Lower leg skin (tissue), 4 donors: ENCODE data around the gene SLIT3. TPM values are rescaled to one million over a fixed set of nuclear protein-coding genes. Genes with fewer than 3 reads are reported as not detected.

Experiments
- DNase-seq, 2 donors: peaks; one replicate each; pipeline ENCODE4 v3.0.0-alpha.2; 2019; ENCODE audit warnings: low spot score in 2 of 2
- H3K4me3 ChIP-seq: fragments of 200-600 bp; sonication (generic); 2 replicates; pipeline ENCODE4 v1.5.1; 2017; ENCODE audit warnings: mild to moderate bottlenecking, low read depth; ENCODE audit not compliant: poor library complexity, severe bottlenecking
- POLR2A ChIP-seq, 2 donors: fragments of 450-650 bp; IDR thresholded peaks; one replicate each; pipeline ENCODE4 v1.6.1; 2016 to 2017; ENCODE audit warnings: antibody characterized with exemption in 2 of 2, mild to moderate bottlenecking in 1 of 2, moderate library complexity in 1 of 2
- WGBS, 2 donors: methylation state at CpG; one replicate each; pipeline ENCODE4 v1.1.5; 2018; 5-methylcytosine and 5-hydroxymethylcytosine counted together
- intact Hi-C: fragments of 100-400 bp; cut with DNase I; formaldehyde crosslinking; loops from one replicate; pipeline ENCODE4 v1.15.0; 2023; ENCODE audit warnings: low total_unique reads
- total RNA-seq, 4 donors: library from RNA; depleted of rRNA; stranded (reverse); fragments of >200 nt; gene quantifications; one replicate each; pipeline ENCODE4 v1.1.0, GENCODE V29; 2016
- TF ChIP-seq, protein P1 (sequence below), 3 donors: fragments of 450-650 bp; IDR thresholded peaks; one replicate each; pipeline ENCODE4 v1.5.1; 2016; ENCODE audit warnings: antibody characterized with exemption in 3 of 3, mild to moderate bottlenecking in 3 of 3, moderate library complexity in 2 of 3

The SLIT3 gene
- total RNA-seq, 4 donors from 2014 or later = 12.4 to 66.0 (median 22.8) TPM

DNA sequence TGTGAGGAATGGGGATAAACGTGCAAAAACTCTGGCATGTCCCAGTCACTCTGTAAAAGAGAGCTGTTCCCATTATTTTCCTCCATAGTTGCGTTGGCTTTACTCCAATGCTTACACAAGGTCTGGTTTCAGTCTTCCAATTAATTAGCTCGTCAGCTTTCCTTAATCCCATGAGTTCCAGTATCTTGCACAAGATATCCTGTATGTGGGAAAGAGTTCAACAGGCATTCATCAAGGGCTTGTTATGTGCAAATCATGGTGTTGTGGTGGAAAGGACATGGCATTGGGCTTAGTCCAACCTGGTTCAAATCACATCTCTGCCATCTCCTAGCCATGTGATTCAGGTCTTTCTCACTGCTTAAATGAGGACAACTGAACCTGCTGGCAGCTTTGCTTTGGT lies 644.3 kb downstream of the SLIT3 start:
- intact Hi-C loops = no loop called here
- H3K4me3 ChIP-seq = no peak overlapping the region
- peak; percentile 35 to 69 for DNase-seq
- WGBS, 2 donors = 34 to 48% methylated on average over 3 of the region's 3 CpGs
- TF ChIP-seq, protein P1, sequence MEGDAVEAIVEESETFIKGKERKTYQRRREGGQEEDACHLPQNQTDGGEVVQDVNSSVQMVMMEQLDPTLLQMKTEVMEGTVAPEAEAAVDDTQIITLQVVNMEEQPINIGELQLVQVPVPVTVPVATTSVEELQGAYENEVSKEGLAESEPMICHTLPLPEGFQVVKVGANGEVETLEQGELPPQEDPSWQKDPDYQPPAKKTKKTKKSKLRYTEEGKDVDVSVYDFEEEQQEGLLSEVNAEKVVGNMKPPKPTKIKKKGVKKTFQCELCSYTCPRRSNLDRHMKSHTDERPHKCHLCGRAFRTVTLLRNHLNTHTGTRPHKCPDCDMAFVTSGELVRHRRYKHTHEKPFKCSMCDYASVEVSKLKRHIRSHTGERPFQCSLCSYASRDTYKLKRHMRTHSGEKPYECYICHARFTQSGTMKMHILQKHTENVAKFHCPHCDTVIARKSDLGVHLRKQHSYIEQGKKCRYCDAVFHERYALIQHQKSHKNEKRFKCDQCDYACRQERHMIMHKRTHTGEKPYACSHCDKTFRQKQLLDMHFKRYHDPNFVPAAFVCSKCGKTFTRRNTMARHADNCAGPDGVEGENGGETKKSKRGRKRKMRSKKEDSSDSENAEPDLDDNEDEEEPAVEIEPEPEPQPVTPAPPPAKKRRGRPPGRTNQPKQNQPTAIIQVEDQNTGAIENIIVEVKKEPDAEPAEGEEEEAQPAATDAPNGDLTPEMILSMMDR (IDR thresholded peaks at IDR 0.05) = no peak
- TF ChIP-seq POLR2A (IDR thresholded peaks at IDR 0.05) = no peak

DNA sequence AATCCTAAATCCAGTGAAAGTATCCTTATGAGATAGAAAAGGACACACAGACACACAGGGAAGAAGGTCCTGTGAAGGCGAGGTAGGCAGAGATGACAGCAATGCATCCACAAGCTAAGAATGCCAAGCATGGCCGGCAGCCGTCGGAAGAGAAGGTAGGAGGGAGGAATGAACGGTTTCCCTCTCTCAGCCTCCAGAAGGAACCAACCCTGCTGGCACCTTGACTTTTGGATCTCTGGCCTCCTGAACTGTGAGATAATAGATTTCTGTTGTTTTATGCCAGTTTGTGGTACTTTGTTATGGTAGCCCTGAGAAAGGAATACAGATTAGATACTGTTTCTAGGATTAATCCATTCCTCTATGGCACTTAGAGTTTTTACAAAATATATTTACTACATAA lies 645.6 kb downstream of the SLIT3 start:
- TF ChIP-seq, protein P1 (IDR thresholded peaks at IDR 0.05) = no peak
- TF ChIP-seq POLR2A (IDR thresholded peaks at IDR 0.05) = no peak
- H3K4me3 ChIP-seq = no peak overlapping the region
- WGBS, 2 donors = 88 to 91% methylated on average over 5 of the region's 5 CpGs
- intact Hi-C loops = no loop called here
- peak in 1 of 2 donors; percentile 65 for DNase-seq

DNA sequence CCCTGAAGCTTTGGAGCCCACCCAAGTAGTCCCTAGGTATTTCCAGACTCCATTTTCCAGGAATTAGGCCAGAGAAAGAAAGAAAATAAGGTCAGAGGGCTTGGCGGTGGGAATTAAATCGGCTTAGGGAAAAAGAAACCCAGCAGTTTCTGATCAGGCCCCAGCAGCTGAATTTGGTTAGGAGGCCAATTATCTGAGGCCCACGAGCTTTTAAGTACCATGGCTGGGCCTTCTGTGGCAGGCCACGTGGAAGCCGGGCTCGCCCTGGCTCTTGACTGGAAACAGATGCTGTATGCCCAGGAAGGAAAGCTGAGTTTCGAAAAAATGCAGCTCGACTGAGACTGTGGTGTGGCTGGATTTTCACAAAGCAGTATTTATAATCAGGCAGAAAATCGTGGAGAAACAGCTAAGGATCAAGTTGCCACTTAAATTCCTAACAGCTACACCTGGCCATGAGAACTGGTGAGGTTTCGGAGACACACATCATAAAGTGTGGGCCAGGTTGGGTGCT lies 646.7 kb downstream of the SLIT3 start:
- intact Hi-C loops = no loop called here
- no peak for TF ChIP-seq POLR2A (IDR thresholded peaks at IDR 0.05)
- TF ChIP-seq, protein P1 (IDR thresholded peaks at IDR 0.05) = no peak
- DNase-seq = peak in 1 of 2 donors; percentile 87
- no peak overlapping the region for H3K4me3 ChIP-seq
- WGBS, 2 donors = 39% methylated on average over 10 of the region's 10 CpGs

DNA sequence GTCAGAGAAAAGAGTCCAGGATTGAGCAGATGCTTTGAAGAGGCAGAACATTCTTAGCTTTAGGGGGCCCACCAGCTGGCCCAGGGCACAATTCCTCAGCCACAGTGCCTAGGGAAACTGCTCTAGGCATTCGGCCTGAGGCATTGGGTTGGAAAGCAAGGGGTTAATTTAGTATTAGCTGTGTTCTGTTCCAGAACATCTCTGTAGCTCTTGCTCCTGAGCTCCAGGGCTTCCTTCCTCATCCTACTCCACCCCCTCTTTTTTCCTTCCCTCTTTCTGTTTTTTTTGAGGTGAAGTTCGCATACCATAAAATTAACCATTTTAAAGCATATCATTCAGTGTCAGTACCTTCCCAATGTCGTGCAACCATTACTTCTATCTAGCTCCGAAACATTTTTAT lies 647.3 kb downstream of the SLIT3 start:
- 41 to 43% methylated on average over 4 of the region's 4 CpGs for WGBS, 2 donors
- no peak overlapping the region for H3K4me3 ChIP-seq
- no peak for TF ChIP-seq POLR2A (IDR thresholded peaks at IDR 0.05)
- TF ChIP-seq, protein P1 (IDR thresholded peaks at IDR 0.05) = no peak
- intact Hi-C loops = no loop called here
- peak in 1 of 2 donors; percentile 31 for DNase-seq

DNA sequence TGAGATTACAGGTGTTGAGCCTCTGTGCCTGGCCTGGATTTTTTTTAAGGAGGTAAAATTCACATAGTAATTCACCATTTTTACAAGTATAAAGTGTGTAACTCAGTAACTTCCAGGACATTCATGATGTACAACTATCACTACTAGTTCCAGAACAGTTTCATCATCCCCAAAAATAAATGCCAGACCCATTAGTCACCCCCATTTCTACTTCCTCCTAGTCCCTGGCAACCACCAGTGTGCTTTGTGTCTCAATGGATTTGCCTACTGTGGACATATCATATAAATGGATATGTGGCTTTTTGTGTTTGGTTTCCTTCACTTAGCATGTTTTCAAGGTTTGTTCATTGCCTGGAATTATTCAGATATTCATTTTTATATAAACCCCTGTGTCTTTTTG lies 649.3 kb downstream of the SLIT3 start:
- DNase-seq = peak; percentile 45 to 50
- intact Hi-C loops = no loop called here
- H3K4me3 ChIP-seq = no peak overlapping the region
- TF ChIP-seq, protein P1 (IDR thresholded peaks at IDR 0.05) = no peak
- TF ChIP-seq POLR2A (IDR thresholded peaks at IDR 0.05) = no peak

DNA sequence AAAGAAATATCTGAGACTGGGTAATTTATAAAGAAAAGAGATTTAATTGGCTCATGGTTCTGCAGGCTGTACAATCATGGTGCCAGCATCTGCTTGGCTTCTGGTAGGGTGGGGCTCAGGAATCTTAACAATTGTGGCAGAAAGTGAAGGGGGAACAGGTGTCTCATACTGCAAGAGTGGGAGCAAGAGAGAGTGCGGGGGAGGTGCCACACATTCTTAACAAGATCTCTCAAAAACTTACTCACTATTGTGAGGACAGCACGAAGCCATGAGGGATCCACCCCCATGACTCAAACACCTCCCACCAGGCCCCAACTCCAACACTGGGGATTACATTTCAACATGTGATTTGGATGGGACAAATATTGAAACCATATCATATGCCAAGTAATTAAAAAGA lies 651.6 kb downstream of the SLIT3 start:
- H3K4me3 ChIP-seq = no peak overlapping the region
- WGBS, 2 donors = 90 to 94% methylated on average over 2 of the region's 2 CpGs
- no peak for TF ChIP-seq POLR2A (IDR thresholded peaks at IDR 0.05)
- TF ChIP-seq, protein P1 (IDR thresholded peaks at IDR 0.05) = no peak
- intact Hi-C loops = no loop called here
- peak in 1 of 2 donors; percentile 31 for DNase-seq
